NT2/D1 (cell line): ENCODE results near the gene BDKRB2.

ENCODE experiments used
- SUZ12 ChIP-seq: IDR thresholded peaks from 2 replicates; pipeline ENCODE4 v1.6.1; 2011; ENCODE audit not compliant: insufficient read length, insufficient read depth; ENCODE audit errors: extremely low read depth
- YY1 ChIP-seq: IDR thresholded peaks from 2 replicates; pipeline ENCODE4 v1.6.1; 2011; ENCODE audit not compliant: insufficient read length, insufficient read depth

GRCh38 chr14:96198430-96199130 is 6.1 kb upstream of the BDKRB2 start:
- TF ChIP-seq SUZ12 (no peak), YY1 (no peak)
